HG02623 (cell line): ENCODE results near the gene PPM1F.

ENCODE experiments used
- ATAC-seq: cut with Tn5 transposase; IDR thresholded peaks from one replicate; pipeline ENCODE4 v1.9.1; 2021; ENCODE audit warnings: moderate library complexity; ENCODE audit not compliant: unreplicated experiment

Gene PPM1F

DNA sequence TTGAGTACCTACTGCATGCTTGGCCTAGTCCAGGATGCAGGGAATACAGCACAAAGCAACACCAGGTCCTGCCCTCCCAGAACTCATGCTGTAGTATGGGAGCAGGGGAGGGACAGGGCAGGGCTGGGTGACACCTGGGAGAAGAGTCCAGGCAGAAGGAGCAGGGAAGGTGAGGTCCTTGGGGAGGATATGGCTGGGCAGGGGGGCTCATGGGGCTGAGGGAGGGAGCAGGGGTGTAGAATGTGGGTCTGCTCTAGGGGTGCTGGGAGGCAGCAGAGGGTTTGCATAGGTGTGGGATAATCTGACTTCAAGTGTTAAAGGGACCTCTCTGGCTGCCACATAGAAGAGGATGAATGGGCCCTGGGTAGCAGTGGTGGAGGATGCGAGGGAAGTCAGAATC lies 25.2 kb upstream of the PPM1F start:
- ATAC-seq, result no peak

DNA sequence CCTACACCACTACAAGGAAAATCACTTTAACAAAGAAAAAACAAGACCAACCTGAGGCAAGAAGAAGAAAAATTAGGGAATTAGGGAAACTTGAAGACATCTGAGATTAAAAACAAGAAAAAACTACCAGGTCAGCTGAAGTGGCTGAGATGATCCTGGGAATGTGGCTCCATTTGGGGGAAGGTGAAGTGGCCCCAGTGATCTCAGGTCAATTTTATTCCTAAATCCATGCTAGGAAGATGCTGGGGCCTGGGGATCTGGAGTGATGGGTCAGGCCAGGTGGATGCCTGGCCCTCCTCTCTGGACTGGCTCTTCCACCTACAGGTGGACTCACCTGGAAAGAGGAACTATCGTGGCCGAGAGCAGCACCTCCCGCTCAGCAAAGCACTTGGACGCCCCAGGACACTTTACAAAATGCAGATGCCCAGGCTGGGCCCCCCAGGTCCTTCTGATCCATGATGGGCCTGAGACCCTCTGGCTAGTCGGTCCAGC lies 23.3 kb upstream of the PPM1F start:
- ATAC-seq, result no peak

DNA sequence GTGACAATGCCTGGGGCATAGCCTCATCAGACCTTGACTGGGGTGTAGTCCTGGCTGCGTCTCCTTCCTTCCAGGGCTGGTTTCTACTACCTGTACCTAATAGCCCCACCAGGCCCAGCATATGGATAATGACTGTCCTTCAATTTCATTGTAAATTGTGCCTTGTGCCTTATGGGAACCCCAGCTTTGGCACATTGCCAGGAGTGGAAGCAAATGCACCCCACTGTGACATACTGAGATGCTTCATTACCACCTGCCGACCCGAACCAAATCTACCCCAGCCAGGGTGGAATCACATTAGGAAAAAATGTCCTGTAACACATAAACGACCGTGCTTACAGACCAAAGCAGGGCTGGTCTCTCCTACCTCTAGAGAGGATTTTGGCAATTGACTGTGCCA lies 22.6 kb upstream of the PPM1F start:
- no peak for ATAC-seq

DNA sequence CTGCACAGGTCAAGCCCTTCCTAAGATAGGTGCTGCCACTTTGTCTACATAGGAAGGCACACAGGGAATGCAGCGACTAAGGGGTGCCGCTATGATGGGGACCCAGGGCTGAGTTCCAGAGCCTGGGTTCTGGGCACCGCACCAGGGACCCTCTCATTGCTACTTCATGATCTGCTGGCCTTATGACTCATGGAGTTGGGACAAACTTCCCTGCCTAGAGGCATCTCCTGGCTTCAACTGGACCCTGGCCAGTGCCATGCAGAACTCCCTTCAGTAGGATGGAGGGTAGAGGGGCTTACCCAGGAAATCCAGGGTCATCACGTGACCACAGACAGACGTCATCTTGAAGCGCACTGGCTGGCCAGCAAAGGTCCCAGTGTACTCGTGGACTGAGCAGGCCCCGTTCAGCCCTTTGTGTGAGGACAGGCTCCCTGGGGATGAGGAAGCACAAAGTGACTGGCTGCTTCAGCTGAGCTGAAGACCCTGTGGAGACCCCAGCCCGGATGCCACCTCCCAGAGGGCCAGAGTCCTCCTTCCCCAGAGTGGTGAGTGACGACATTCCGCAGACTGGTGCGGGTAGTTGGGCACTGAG lies 21.5 kb upstream of the PPM1F start:
- no peak for ATAC-seq

DNA sequence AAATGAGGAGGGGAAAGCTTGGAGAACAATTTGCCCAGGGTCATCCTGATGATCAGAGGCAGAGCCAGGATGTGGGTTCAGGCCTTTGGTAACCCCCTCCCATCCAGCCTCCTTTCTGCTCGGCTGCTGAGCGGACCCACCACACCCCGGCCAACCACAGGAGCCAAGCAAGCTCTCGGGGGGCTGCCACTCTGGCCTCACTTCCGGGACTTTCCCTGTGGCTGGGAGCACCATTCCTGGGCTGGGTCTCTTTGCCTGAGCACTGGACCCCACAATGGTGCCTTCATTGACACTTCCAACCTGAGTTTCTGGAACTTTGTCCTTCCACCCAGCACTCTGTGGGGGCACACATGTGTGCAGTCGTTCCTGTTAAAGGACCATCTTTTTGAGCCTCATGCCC lies 20.2 kb upstream of the PPM1F start:
- ATAC-seq, result no peak

DNA sequence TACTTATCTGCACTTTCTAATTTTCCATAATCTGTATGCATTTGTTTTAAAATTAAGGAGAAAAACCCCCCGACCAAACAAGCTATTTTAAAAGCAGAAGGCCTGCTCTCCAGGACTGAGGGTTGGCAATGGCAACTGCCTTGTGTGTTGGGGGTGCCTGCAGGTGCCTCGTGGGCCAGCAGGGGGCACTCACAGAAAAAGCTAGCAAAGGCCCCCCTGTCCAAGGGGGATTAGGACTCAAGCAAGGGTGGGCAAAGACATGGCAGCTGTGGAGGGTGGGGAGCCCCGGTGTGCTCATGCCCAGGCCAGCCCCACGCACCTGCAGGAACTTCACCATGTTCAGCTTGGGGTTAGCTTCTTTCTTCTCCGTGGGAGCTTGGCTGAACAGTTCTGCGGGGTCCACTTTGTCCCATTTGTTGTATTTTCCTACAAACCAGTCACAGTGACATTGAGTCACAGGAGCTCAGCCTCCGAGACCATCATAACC lies 19.7 kb upstream of the PPM1F start:
- no peak for ATAC-seq

GRCh38 chr22:21971858-21972275 lies 19.2 kb upstream of the PPM1F start:
- ATAC-seq, result no peak

GRCh38 chr22:21970800-21971617 lies 18.4 kb upstream of the PPM1F start:
- ATAC-seq, result no peak

GRCh38 chr22:21970037-21970799 lies 17.6 kb upstream of the PPM1F start:
- ATAC-seq, result no peak

DNA sequence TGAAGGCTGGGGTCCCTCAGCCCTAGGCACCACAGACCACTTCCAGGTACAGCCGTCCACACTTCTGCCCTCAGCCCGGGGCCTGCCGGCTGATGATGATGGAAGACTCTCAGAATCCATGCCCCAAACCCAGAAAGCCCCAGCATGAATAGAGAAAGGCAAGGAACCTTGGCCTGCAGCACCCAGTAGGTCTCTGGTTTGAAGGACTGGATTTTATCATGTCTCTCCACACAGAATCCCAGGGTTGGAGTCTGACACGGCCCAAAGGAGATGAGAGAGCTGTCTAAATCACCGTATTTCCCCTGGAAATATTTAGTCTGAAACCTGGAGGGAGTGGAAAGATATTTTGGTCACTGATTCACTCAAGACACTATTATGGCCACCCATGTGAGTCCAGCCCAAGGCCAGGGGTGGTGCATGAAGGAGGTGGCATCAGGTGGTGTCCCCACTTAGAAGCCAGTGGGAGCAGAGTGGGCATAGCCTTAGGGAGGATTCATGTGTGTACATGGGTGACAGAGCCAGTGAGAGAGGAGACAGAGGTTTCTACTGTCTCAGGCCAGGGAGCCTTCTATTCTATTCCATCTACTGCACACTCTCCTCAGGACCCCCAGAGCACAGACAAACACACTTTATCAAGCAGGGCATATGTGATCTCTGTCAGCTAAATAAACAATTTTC lies 15.9 kb upstream of the PPM1F start:
- no peak for ATAC-seq

GRCh38 chr22:21967693-21968271 lies 15.1 kb upstream of the PPM1F start:
- no peak for ATAC-seq

DNA sequence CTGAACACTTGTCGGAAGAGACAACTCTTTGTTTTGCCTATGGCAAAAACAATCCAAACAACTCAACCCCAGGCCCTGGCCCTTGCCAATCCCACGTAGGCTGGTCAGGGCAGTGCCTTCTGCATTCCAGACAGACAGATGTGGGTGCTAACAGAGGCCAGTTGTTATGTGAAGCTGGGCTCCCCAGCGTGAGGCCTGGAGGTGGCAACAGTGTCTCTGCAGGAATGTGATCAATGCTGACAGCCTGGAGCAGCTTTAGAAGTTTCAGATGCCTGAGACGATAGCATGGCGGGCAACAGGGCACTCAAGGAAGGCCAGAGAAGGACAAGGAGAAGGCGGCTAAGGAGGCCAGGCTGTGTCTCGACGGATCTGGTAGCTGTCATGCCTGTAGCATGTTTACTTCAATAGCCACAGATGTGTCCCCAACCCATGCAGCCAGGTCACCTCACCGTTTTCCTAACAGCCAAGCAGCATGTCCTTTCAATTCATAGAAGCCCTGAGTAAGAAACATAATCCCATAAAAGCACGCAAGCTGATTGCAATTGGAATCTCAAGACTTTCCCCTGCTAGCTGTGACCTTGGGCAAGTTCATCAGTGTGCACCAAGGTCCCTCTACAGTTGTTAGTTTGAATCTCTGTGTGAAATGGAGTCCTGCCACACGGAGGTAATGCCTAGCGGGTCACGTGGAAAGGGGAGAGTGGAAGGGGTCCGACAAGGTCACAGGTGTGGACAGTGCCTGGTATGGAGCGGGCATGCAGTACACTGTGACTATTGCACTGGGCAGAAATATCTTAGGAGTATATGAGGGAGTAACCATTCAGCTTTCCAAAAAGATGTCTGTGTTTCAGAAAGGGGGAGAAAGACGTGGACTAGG lies 14.2 kb upstream of the PPM1F start:
- ATAC-seq, result no peak

- ATAC-seq, result no peak
Measured at GRCh38 chr22:21965762-21966288, 13.2 kb upstream of the PPM1F start.

DNA sequence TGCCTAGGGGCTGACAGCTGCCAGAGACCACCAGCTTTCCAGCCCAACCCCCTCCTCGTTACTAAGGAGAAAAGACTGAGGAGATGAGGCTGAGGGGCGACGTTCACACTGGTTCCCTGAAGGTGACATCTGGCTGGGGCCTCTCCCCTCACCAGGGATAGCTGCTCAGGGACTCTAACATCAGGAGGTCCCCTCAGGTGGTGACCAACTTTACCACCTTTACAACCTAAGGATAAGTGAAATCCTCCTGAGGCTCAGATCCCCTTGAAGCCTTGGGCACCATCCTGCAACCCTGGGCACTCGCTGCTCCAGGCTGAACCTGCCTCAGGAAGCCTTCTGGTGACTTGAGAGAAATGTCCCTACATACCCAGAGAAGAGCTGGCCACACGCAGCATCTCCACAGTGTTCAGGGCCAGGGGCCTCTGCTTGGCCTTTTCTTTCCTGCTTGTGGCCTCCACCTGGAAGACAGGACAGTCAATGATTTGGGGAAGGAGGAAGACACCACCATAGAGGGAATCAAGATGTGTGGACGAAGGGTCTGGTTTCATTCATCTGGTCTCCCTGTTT lies 12.4 kb upstream of the PPM1F start:
- no peak for ATAC-seq

DNA sequence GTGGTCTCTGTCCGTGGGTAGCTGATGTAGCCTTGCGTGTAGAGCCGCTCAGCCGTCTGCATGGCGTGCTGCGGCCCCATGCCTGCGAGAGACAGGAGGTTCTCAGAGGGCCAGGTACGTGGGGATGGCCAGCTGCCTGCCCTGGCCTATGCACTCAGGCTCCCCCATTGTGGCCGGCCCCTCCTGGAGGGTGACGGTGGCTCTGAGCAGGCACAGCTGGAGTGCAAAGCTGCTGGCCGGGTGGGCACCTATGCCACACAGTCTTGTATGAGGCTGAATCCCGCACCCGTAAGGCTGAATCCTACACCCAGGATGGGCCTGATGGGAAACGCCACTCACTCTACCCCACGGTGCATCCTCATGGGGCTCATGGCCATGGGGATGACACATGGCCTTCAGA lies 11.6 kb upstream of the PPM1F start:
- no peak for ATAC-seq

DNA sequence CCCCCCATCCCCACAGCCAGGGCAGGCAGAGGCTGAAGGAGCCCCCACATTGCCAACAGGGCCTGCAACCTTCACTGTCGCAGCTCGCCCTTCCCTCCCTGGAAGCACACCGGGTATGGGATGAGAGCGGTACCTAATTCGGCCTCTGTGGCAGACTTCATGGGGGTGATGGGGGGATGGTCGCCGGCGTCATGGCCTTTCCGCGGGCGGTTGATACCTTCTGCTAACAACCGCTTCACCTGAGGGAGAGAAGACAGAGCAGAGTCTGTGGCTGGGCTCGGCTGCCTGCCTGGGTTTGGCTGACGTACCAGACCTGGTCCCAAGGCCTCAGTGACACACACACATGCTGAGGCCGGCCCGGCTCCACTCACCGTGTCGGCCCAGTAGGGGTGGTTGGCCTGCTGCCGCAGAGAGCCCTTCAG lies 11.2 kb upstream of the PPM1F start:
- ATAC-seq, result no peak

GRCh38 chr22:21963286-21963685 lies 10.6 kb upstream of the PPM1F start:
- no peak for ATAC-seq

DNA sequence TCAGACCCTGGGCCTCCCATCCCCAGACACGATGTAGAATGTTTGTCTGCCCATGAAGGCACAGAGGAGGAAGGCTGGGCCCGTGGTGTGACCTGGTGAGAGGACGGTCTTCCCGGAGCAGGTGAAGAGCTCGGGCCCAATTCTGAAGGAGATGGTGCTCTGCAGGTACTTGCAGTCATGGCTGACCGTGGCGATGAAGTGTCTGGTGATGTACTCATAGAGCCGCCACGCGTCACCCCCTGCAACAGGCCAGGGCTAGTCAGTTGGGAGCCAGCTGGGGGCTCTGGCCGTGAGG lies 10.0 kb upstream of the PPM1F start:
- no peak for ATAC-seq

GRCh38 chr22:21961886-21962654 lies 9.4 kb upstream of the PPM1F start:
- no peak for ATAC-seq
